Heart right ventricle (tissue), 16 donors: ENCODE results near the gene OXNAD1. TPM values are rescaled to one million over a fixed set of nuclear protein-coding genes. Genes with fewer than 3 reads are reported as not detected.

Source experiments
- ATAC-seq, 8 donors: fragments of 200-7000 bp; cut with Tn5 transposase; one replicate each; pipeline ENCODE4 v1.9.1; 2020; ENCODE audit warnings: mild to moderate bottlenecking in 8 of 8, moderate library complexity in 8 of 8, moderate number of reproducible peaks in 1 of 8
- DNase-seq, 2 donors: peaks; one replicate each; pipeline ENCODE4 v3.0.0-alpha.2; 2020
- H3K27ac ChIP-seq, 10 donors: fragments of 200-600 bp; sonication (generic) in 2 of 10; one replicate each; pipeline versions ENCODE4 v1.5.0 to v1.8.0; 2020 to 2022; ENCODE audit warnings: mild to moderate bottlenecking in 3 of 10
- H3K27me3 ChIP-seq, 7 donors: fragments of 200-600 bp; one replicate each; pipeline ENCODE4 v1.8.0; 2021 to 2022; ENCODE audit warnings: mild to moderate bottlenecking in 2 of 7
- H3K36me3 ChIP-seq, 9 donors: fragments of 200-600 bp; sonication (generic) in 1 of 9; one replicate each; pipeline versions ENCODE4 v1.5.0 to v1.8.0; 2020 to 2022; ENCODE audit warnings: mild to moderate bottlenecking in 2 of 9
- H3K4me1 ChIP-seq, 9 donors: fragments of 200-600 bp; sonication (generic) in 1 of 9; one replicate each; pipeline versions ENCODE4 v1.5.0 to v1.8.0; 2020 to 2022; ENCODE audit warnings: mild to moderate bottlenecking in 4 of 9
- H3K4me3 ChIP-seq, 10 donors: fragments of 200-600 bp; sonication (generic) in 2 of 10; one replicate each; pipeline versions ENCODE4 v1.5.0 to v1.8.0; 2020 to 2022; ENCODE audit warnings: mild to moderate bottlenecking in 7 of 10, moderate library complexity in 2 of 10
- H3K9me3 ChIP-seq, 11 donors: fragments of 200-600 bp in 10 of 11; sonication (generic) in 2 of 11; one replicate each; pipeline versions ENCODE4 v1.5.0 to v1.8.0; 2013 to 2022; ENCODE audit warnings: mild to moderate bottlenecking in 2 of 11, control low read depth in 1 of 11, moderate library complexity in 1 of 11
- CTCF ChIP-seq, 9 donors: fragments of 200-600 bp; sonication (generic) in 2 of 9; IDR thresholded peaks; one replicate each; pipeline versions ENCODE4 v1.5.0 to v1.8.0; 2021 to 2022; ENCODE audit warnings: antibody characterized with exemption in 9 of 9, mild to moderate bottlenecking in 5 of 9, moderate library complexity in 1 of 9
- WGBS, 2 donors: extraction: QIAGEN DNeasy Blood & Tissue Kit; methylation state at CpG; one replicate each; pipeline ENCODE4 v1.1.7; 2013; ENCODE audit warnings: inconsistent platforms in 1 of 2; 5-methylcytosine and 5-hydroxymethylcytosine counted together
- intact Hi-C, 10 donors: fragments of 100-400 bp; cut with DNase I; formaldehyde crosslinking; loops; one replicate each; pipeline versions ENCODE4 v1.11.1 to v1.14.2; 2022
- polyA plus RNA-seq, 2 donors: library from polyadenylated mRNA; stranded (reverse); fragments of 200-250 nt; gene quantifications; one replicate each; pipeline ENCODE4 v1.2.3, GENCODE V29; 2013
- total RNA-seq, 10 donors: library from RNA; stranded (reverse); fragmentation: NEBNext Ultra II Directional in 3 of 10; extraction: Animal tissue kit (Norgen Biotek cat#: 25700) in 3 of 10; gene quantifications; one replicate each; pipeline versions ENCODE4 v1.2.1 to v1.2.4, GENCODE V29; 2021 to 2023
- donor health status: Arrhythmogenic right ventricular cardiomyopathy.
- donor health status: ischemic (EF 13 %, LVEDD 7.1; RV severe dilation, severe dysfunction).
- donor health status: healthy with polysubstance abuse.
- donor health status: DM: no; HTN: yes; CAD: no.
- donor health status: DM: no; HTN: no; CAD: no.
- donor health status: ischemic (EF 25% LVEDD 6.9; RV normal size, moderate dysfunction).
- donor health status: ischemic (EF 25% LVEDD 5.7; RV mildly dilated, moderate dysfunction).
- donor health status: healthy.
- donor health status: DM: yes; HTN: yes; CAD: no.
- donor health status: Ischemic cardiomyopathy.
- donor health status: ischemic (EF 35%, LVEDD 5.7; RV mildly dilated, moderate dysfunction).
- donor health status: nonischemic (EF 11% LVEDD 7.7; RV severe dilation, severe dysfunction).
- donor health status: DM: yes; HTN: yes; CAD: no.
- donor health status: PGD.
- donor health status: ischemic (EF 29% LVEDD 5.4; RV normal size, mild dysfunction).
- donor health status: nonischemic (EF 23%, LVEDD 6.1; RV moderate dilation, normal function).

The OXNAD1 gene
- total and polyA plus RNA-seq, 12 donors: 4.2 to 22.8 (median 17.1) TPM

- Histone ChIP-seq H3K36me3 (no peaks in the 10 kb centered on the region), H3K4me1 (peaks cover 0 to 2% (median 0%) of the 10 kb centered on the region in 9 donors), H3K4me3 (no peak overlapping the region), H3K27ac (no peak overlapping the region), H3K27me3 (no peaks in the 10 kb centered on the region), H3K9me3 (no peaks in the 10 kb centered on the region)
- DNase-seq (no peak), ATAC-seq (no peak)
- TF ChIP-seq CTCF (IDR thresholded peaks at IDR 0.05): no peak
- intact Hi-C loops: loop anchor here in 1 of 10 donors (5.0 kb wide), 1 partner anchor 37 kb away; no protein-coding TSS in a partner anchor
Observed at GRCh38 chr3:16229681-16230080, 35.3 kb upstream of the OXNAD1 start.

GRCh38 chr3:16231983-16232382 is 33.0 kb upstream of the OXNAD1 start:
- TF ChIP-seq CTCF (IDR thresholded peaks at IDR 0.05): no peak
- no peaks in the 10 kb centered on the region for H3K9me3 ChIP-seq
- 96 to 97% methylated on average over 2 of the region's 2 CpGs for WGBS, 2 donors
- ATAC-seq (no peak), DNase-seq (no peak)
- intact Hi-C loops: no loop called here
- no peaks in the 10 kb centered on the region for H3K27me3 ChIP-seq
- H3K4me1 ChIP-seq: peaks cover 0 to 9% (median 6%) of the 10 kb centered on the region in 9 donors
- H3K27ac ChIP-seq: no peak overlapping the region
- no peaks in the 10 kb centered on the region for H3K36me3 ChIP-seq
- H3K4me3 ChIP-seq: no peak overlapping the region

GRCh38 chr3:16233806-16234205 is 31.2 kb upstream of the OXNAD1 start:
- WGBS, 2 donors: 91 to 100% methylated on average over 1 of the region's 1 CpG
- no peak for ATAC-seq
- no peak overlapping the region for H3K4me3 ChIP-seq
- no peaks in the 10 kb centered on the region for H3K36me3 ChIP-seq
- no peak for DNase-seq
- intact Hi-C loops: no loop called here
- H3K27ac ChIP-seq: no peak overlapping the region
- peaks cover 0 to 20% (median 10%) of the 10 kb centered on the region in 9 donors for H3K4me1 ChIP-seq
- TF ChIP-seq CTCF (IDR thresholded peaks at IDR 0.05): no peak
- H3K27me3 ChIP-seq: no peaks in the 10 kb centered on the region
- no peaks in the 10 kb centered on the region for H3K9me3 ChIP-seq

GRCh38 chr3:16234281-16234680 is 30.7 kb upstream of the OXNAD1 start:
- Histone ChIP-seq H3K27me3 (no peaks in the 10 kb centered on the region), H3K4me1 (peaks cover 0 to 24% (median 15%) of the 10 kb centered on the region in 9 donors), H3K27ac (no peak overlapping the region), H3K36me3 (no peaks in the 10 kb centered on the region), H3K9me3 (no peaks in the 10 kb centered on the region), H3K4me3 (no peak overlapping the region)
- TF ChIP-seq CTCF (IDR thresholded peaks at IDR 0.05): no peak
- intact Hi-C loops: no loop called here
- 97% methylated on average over 2 of the region's 2 CpGs for WGBS, 2 donors
- ATAC-seq: no peak
- DNase-seq: no peak
